AG10803 (cell line): Measurements from ENCODE around the gene HP.

ENCODE experiments used
- DNase-seq: peaks from one replicate; pipeline ENCODE4 v3.0.0; 2010; ENCODE audit warnings: low read depth
- H3K4me3 ChIP-seq: 2 replicates; pipeline ENCODE4 v1.5.1; 2011; ENCODE audit warnings: mild to moderate bottlenecking, low read length, control low read depth
- CTCF ChIP-seq: conservative IDR thresholded peaks from 2 replicates; pipeline ENCODE4 v1.5.1; 2011; ENCODE audit warnings: mild to moderate bottlenecking, low read length, control low read depth, inconsistent platforms

Gene HP

GRCh38 chr16:72027669-72028378, 26.5 kb upstream of the HP start:
- no peak for TF ChIP-seq CTCF
- DNase-seq: no peak
- H3K4me3 ChIP-seq: no peak overlapping the region

- no peak overlapping the region for H3K4me3 ChIP-seq
- no peak for DNase-seq
- TF ChIP-seq CTCF: no peak
Measured at GRCh38 chr16:72029567-72030271, 24.6 kb upstream of the HP start.

GRCh38 chr16:72033437-72033836, 20.9 kb upstream of the HP start:
- no peak for DNase-seq
- TF ChIP-seq CTCF: no peak
- H3K4me3 ChIP-seq: no peak overlapping the region

GRCh38 chr16:72036098-72036497, 18.2 kb upstream of the HP start:
- no peak for TF ChIP-seq CTCF
- no peak overlapping the region for H3K4me3 ChIP-seq
- no peak for DNase-seq

- DNase-seq: no peak
- TF ChIP-seq CTCF: no peak
Measured at GRCh38 chr16:72042157-72042660, 12.1 kb upstream of the HP start.

GRCh38 chr16:72043058-72043457, 11.2 kb upstream of the HP start:
- no peak for DNase-seq
- no peak for TF ChIP-seq CTCF
- no peak overlapping the region for H3K4me3 ChIP-seq

More at GRCh38 chr16:72042157-72042660, 12.1 kb upstream of the HP start:
- no peak overlapping the region for H3K4me3 ChIP-seq

GRCh38 chr16:72043539-72043938, 10.8 kb upstream of the HP start:
- no peak for DNase-seq
- no peak overlapping the region for H3K4me3 ChIP-seq
- TF ChIP-seq CTCF: no peak
